ENCODE results near the gene VPS11.

Gene VPS11

GRCh38 chr11:119077839-119078238 lies 10.2 kb downstream of the VPS11 start:
- TF ChIP-seq CTCF (IDR thresholded peaks at IDR 0.05) = no peak

GRCh38 chr11:119078675-119079420 lies 11.2 kb downstream of the VPS11 start:
- TF ChIP-seq CTCF (IDR thresholded peaks at IDR 0.05) = no peak

GRCh38 chr11:119081682-119082260 lies 14.2 kb downstream of the VPS11 start:
- TF ChIP-seq CTCF (IDR thresholded peaks at IDR 0.05) = no peak

GRCh38 chr11:119084663-119085436 lies 17.2 kb downstream of the VPS11 start, which contains the start of gene HMBS:
HMBS (plus strand) TSS chr11:119084881; CDS start chr11:119085034, 153 bp downstream.
- no peak for TF ChIP-seq CTCF (IDR thresholded peaks at IDR 0.05)

GRCh38 chr11:119085437-119085847 lies 17.8 kb downstream of the VPS11 start:
- no peak for TF ChIP-seq CTCF (IDR thresholded peaks at IDR 0.05)

GRCh38 chr11:119087123-119087522 lies 19.5 kb downstream of the VPS11 start:
- no peak for TF ChIP-seq CTCF (IDR thresholded peaks at IDR 0.05)

GRCh38 chr11:119087747-119088241 lies 20.2 kb downstream of the VPS11 start:
- TF ChIP-seq CTCF (IDR thresholded peaks at IDR 0.05) = no peak
